Left colon (tissue), 2 donors: Measurements from ENCODE around the gene UCMA. TPM values are rescaled to one million over a fixed set of nuclear protein-coding genes. Genes with fewer than 3 reads are reported as not detected.

Experiments used
- ATAC-seq: fragments of 200-7000 bp; cut with Tn5 transposase; one replicate; pipeline ENCODE4 v1.9.1; 2020; ENCODE audit warnings: mild to moderate bottlenecking, moderate library complexity
- DNase-seq, 2 donors: peaks; one replicate each; pipeline ENCODE4 v3.0.0-alpha.2; 2020
- intact Hi-C, 2 donors: fragments of 100-400 bp; cut with DNase I in 1 of 2; cut with micrococcal nuclease in 1 of 2; formaldehyde crosslinking; loops; one replicate each; pipeline versions ENCODE4 v1.11.2 to v1.14.0; 2022; cut with DNase I, micrococcal nuclease
- total RNA-seq, 2 donors: library from RNA; stranded (reverse); fragmentation: NEBNext Ultra II Directional; extraction: Animal tissue kit (Norgen Biotek cat#: 25700); gene quantifications; one replicate each; pipeline ENCODE4 v1.2.1, GENCODE V29; 2021
- donor health status: DM: no; HTN: no; CAD: no.
- donor health status: DM: yes; HTN: yes; CAD: no.

UCMA gene
- total RNA-seq, 2 donors from 2014 or later = not detected

DNA sequence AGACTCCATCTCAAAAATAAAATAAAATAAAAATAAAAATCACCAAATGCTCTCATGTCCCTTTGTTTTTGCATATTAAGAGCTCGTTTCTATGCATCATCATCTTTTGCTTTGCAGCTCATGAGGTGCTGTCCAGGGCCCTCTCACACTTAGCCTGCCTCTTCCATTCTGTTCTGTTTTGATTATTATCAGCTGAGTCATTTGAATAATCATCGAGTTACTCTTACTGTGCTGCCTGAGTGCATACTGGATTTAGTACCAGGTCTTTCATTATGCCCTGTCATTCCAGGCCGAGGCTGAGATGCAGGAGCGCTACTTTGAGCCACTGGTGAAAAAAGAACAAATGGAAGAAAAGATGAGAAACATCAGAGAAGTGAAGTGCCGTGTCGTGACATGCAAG lies 33.0 kb downstream of the UCMA start:
- intact Hi-C loops = no loop called here
- ATAC-seq (no peak), DNase-seq (no peak)

DNA sequence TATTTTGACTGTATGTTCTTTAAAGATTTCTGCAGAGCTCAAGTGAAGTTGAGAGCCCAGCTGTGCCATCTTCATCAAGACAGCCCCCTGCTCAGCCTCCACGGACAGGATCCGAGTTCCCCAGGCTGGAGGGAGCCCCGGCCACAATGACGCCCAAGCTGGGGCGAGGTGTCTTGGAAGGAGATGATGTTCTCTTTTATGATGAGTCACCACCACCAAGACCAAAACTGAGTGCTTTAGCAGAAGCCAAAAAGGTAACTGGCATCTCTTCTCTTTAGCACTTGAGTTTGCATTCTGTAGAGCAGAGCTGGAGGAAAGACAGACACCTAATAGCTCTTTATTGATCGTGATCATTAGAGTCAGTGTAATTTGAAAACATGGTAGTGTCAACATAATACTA lies 39.2 kb downstream of the UCMA start:
- intact Hi-C loops = no loop called here
- no peak for ATAC-seq

DNA sequence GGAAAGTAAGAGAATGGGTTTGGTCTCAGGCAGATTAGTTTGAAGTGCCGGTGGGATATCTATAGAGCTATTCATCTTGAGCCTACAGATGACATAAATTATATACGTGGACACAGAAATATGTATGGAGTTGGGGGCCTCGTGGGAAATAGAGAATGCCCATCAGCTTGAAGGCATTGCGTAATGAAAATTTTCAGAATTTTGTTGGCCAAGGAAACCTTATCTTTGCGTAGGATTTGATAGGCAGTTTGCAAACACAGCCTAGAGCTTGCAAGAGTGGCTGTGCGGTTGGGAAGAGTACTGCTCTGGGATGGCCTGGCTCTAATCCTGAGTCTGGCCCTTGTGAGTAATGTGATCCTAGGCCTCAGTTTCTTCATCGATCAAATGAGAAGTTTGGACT lies 40.5 kb downstream of the UCMA start:
- intact Hi-C loops = no loop called here
- DNase-seq (no peak), ATAC-seq (no peak)

More for the DNA sequence above, 39.2 kb downstream of the UCMA start:
- no peak for DNase-seq

GRCh38 chr10:13191362-13191761 lies 42.8 kb downstream of the UCMA start:
- ATAC-seq (no peak), DNase-seq (no peak)
- intact Hi-C loops = no loop called here

DNA sequence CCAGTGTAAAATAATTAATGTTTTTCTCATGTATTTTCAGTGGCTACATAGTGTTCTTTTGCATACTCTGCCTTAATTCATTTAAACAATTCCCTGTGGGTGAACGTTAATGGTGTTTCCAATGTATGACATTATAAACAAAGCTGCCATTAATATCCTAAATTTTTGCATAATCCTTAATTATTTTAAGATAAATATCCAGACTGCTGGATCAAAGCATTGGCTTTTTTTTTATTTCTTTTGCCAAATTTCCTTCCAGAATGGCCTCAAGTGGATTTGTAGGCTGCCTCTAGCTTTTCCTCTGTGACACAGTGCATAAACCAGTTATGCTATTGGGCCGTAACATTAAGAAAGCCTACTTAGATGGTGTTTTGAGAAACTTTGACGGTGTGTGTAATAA lies 43.4 kb downstream of the UCMA start:
- no peak for ATAC-seq
- intact Hi-C loops = no loop called here
- no peak for DNase-seq

DNA sequence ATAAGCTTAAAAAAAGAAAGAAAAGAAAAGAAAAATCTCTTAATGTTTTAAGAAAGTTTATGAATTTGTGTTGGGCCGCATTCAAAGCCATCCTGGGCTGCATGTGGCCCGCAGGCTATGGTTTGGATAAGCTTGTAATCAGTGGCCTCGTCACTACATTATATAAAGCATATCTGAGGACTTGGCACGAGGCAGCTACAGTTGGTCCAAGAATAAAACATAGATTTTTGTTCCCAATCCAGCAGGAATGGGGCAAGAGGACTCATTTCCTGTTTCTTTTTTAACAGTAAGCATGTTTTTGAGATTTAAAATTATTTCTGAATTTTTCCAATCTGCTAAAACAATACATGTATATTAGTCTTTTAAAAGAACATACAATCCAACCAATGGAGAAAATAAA lies 44.2 kb downstream of the UCMA start:
- no peak for ATAC-seq
- no peak for DNase-seq
- intact Hi-C loops = no loop called here

DNA sequence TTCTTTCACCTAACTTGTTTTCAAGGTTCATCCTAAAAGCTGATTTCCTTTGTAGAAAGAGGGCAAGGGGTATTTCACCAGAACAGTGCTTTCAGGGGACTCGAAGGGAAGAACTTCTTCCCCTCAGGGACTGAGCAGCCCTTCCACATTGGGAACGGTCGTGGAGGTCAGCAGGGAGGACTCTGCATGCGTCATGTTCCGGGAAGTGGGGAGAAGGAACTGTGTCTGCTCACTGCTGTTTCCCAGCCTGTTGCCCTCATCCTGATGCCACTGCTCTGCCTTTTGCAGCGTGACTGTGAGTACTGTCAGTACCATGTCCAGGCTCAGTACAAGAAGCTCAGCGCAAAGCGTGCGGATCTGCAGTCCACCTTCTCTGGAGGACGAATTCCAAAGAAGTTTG lies 45.6 kb downstream of the UCMA start:
- ATAC-seq = no peak
- intact Hi-C loops = no loop called here
- DNase-seq = no peak

DNA sequence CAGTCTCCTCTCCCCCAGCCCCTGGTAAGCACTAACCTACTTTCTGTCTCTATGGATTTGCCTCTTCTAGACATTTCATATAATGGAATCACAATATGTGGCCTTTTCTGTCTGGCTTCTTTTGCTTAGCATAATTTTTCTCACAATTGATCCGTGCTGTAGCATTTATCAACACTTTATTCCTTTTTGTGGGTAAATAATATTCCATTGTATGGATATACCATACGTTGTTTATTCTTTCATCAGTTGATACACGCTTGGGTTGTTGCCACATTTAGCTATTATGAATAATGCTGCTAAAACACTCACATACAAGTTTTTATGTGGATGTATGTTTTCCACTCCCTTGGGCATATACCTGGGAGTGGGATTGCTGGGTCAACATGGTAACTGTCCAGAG lies 47.0 kb downstream of the UCMA start:
- DNase-seq = no peak
- intact Hi-C loops = no loop called here
- ATAC-seq = no peak

DNA sequence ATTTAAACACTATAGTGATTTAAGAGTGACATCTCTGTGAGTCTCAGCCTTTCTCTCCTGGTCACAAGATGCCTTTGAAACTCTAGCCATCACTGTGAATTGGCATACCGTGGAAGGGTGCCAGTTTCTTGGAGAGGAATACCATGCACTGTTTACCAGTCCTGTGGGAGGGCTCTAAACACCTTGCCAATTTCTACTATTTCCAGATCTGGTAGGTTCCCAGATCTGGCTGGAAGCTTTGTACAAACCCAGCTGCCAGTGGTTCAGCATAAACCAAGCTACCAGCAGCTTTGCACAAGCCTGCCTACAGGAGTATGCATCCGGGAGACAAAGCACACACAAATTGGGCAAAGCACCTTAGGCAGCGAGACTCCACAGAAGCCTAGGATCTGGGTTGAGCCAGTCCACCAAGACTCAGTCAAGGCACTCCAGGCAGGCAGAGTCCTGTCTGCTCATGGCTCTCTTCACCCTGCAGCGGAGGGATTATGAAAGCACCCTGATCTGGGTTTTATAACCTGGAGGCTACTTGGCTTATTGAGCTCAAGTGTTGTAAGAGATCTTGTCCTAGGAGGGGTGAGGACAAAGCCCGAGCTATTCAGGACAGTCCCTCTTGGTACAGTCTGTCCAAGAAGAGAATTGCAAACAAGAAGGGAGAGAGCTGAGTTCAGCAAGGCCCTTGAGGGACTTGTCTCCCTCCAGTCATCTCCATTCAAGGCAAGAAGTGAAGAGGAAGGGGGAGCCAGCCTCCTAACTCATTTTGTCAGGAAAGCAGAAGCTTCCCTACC lies 49.3 kb downstream of the UCMA start:
- intact Hi-C loops = no loop called here
- DNase-seq (no peak), ATAC-seq (no peak)

- DNase-seq = no peak
- ATAC-seq = no peak
- intact Hi-C loops = no loop called here
Observed at GRCh38 chr10:13184276-13184675, 49.9 kb downstream of the UCMA start.

DNA sequence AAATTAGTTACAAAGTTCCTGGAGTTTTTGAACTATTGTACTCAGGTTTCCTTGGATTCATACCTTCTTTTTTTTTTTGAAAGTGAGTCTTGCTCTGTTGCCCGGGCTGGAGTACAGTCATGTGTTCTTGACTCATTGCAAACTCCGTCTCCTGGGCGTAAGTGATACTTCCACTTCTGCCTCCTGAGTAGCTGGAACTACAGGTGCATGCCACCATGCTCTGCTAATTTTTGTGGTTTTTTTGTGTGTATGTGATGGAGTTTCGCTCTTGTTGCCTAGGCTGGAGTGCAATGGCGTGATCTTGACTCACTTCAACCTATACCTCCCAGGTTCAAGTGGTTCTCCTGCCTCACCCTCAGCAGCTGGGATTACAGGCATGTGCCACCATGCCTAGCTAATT lies 50.5 kb downstream of the UCMA start:
- DNase-seq (no peak), ATAC-seq (no peak)
- intact Hi-C loops = no loop called here

DNA sequence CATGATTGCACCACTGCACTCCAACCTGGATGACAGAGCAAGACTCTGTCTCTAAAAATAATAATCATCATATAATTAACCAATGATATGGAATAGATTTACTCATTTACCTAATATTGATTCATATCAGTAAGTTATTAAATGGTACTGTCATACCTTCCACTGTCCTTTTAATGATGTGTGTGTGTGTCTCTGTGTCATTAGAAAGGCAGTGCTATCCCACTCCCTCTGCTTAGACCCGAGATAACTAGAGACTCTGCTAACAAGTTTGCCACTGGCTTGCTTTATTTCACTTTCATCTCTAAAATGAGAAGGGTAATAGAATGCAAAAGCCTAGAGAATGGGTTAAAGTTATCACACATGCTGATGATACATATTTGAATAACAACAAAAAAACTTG lies 51.8 kb downstream of the UCMA start:
- DNase-seq = no peak
- ATAC-seq = no peak
- intact Hi-C loops = no loop called here

GRCh38 chr10:13180788-13181187 lies 53.4 kb downstream of the UCMA start:
- ATAC-seq (no peak), DNase-seq (no peak)
- intact Hi-C loops = no loop called here

DNA sequence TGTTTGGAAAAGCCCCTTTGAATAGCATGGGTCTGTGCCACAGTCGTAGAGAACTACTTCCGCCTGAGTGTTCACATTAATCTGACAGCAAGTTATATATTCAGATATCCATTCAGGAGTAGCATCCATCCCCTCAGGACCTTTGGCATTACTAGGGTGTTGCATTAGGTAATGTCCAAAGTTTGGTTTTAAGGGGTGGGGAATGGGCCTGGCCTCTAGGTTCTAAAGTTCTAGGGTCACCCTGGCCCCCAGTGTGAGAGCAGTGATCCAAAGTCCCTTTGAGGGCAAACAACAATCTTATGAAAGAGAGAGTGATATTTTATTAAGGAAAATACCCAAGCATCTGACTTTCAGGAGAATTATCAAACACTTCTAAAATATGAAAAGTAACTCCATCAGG lies 60.6 kb downstream of the UCMA start:
- DNase-seq (no peak), ATAC-seq (no peak)
- intact Hi-C loops = no loop called here

Other genes with a start within 250 kb of the UCMA start
- 1 to 10 TPM; 1.0 to 4.0 TPM for gene CCDC3, start 232.7 kb downstream of the UCMA start, total RNA-seq
- 100 to 1,000 TPM in 1 of 2 donors, 10 to 100 TPM in 1; 93.2 to 122 TPM for gene OPTN, start 134.2 kb downstream of the UCMA start, total RNA-seq
- gene MCM10, start 72.8 kb downstream of the UCMA start, total RNA-seq = 1 to 10 TPM; 1.9 to 5.0 TPM
- 10 to 100 TPM; 50.0 to 91.5 TPM for gene PHYH, start 65.7 kb upstream of the UCMA start, total RNA-seq
- 10 to 100 TPM; 33.4 to 37.4 TPM for gene SEPHS1, start 113.9 kb upstream of the UCMA start, total RNA-seq